Ovary (tissue), 3 donors: ENCODE data around the gene LSMEM2.

Source experiments
- POLR2A ChIP-seq: fragments of 450-650 bp; IDR thresholded peaks from one replicate; pipeline ENCODE4 v1.6.1; 2017; ENCODE audit warnings: antibody characterized with exemption, mild to moderate bottlenecking, moderate library complexity
- TF ChIP-seq, protein P1 (sequence below), 3 donors: fragments of 450-650 bp in 2 of 3; fragments of 200-600 bp in 1 of 3; IDR thresholded peaks; one replicate each; pipeline versions ENCODE4 v1.5.1 to v1.8.0; 2016 to 2022; ENCODE audit warnings: antibody characterized with exemption in 3 of 3, mild to moderate bottlenecking in 1 of 3
- donor health status: DM: no; HTN: no; CAD: no.

DNA sequence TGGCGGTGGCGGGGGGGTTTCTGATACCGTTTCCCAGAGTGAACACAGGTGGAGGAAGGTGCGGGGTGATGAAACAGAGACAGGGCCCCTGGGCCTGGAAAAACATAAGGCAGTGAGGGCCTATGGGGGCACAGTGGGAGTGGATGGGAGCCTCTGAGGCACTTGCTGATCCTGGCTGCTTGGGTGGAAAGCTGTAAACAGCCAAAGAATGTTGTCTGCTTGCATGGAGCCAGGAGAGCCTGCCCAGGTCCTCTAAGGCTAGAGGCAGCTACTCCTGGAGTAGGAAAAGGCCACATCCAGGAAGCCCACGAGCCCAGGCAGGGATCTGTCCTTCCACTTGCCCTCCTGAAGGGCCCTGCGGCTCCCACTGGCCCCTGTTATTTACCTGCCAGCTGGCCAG is 12.9 kb upstream of the LSMEM2 start:
- TF ChIP-seq, protein P1, sequence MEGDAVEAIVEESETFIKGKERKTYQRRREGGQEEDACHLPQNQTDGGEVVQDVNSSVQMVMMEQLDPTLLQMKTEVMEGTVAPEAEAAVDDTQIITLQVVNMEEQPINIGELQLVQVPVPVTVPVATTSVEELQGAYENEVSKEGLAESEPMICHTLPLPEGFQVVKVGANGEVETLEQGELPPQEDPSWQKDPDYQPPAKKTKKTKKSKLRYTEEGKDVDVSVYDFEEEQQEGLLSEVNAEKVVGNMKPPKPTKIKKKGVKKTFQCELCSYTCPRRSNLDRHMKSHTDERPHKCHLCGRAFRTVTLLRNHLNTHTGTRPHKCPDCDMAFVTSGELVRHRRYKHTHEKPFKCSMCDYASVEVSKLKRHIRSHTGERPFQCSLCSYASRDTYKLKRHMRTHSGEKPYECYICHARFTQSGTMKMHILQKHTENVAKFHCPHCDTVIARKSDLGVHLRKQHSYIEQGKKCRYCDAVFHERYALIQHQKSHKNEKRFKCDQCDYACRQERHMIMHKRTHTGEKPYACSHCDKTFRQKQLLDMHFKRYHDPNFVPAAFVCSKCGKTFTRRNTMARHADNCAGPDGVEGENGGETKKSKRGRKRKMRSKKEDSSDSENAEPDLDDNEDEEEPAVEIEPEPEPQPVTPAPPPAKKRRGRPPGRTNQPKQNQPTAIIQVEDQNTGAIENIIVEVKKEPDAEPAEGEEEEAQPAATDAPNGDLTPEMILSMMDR (IDR thresholded peaks at IDR 0.05), result no peak
- no peak for TF ChIP-seq POLR2A
